Type B pancreatic cell (in vitro differentiated cells): ENCODE data around the gene RASAL2. TPM values are rescaled to one million over a fixed set of nuclear protein-coding genes. Genes with fewer than 3 reads are reported as not detected.
A peak's percentile ranks its signal among the peaks of the same experiment; 100 is the strongest.

ENCODE experiments used
- DNase-seq: peaks from one replicate; pipeline ENCODE4 v3.0.0; 2021; ENCODE audit warnings: mixed read lengths; ENCODE audit not compliant: unreplicated experiment; ENCODE audit errors: extremely low spot score
- H3K27ac Mint-ChIP-seq: 2 replicates; pipeline ENCODE4 v1.8.0; 2021; ENCODE audit warnings: mild to moderate bottlenecking, mixed read lengths
- H3K27me3 Mint-ChIP-seq: 2 replicates; pipeline ENCODE4 v1.8.0; 2021; ENCODE audit warnings: mixed read lengths
- H3K36me3 Mint-ChIP-seq: 2 replicates; pipeline ENCODE4 v1.8.0; 2021; ENCODE audit warnings: mixed read lengths
- H3K4me1 Mint-ChIP-seq: one replicate; pipeline ENCODE4 v1.8.0; 2021; ENCODE audit warnings: mixed read lengths; ENCODE audit not compliant: unreplicated experiment
- H3K4me3 Mint-ChIP-seq: 2 replicates; pipeline ENCODE4 v1.8.0; 2021; ENCODE audit warnings: mild to moderate bottlenecking, mixed read lengths
- H3K9me3 Mint-ChIP-seq: 2 replicates; pipeline ENCODE4 v1.8.0; 2021; ENCODE audit warnings: mixed read lengths
- CTCF ChIP-seq: fragments of 200-600 bp; sonication (generic); conservative IDR thresholded peaks from 2 replicates; pipeline ENCODE4 v1.5.0; 2021; ENCODE audit warnings: antibody characterized with exemption, mild to moderate bottlenecking
- total RNA-seq: library from RNA; stranded (reverse); gene quantifications from 2 replicates; pipeline ENCODE4 v1.2.1, GENCODE V29; 2021; ENCODE audit warnings: low replicate concordance

The RASAL2 gene
- total RNA-seq, 1 donor from 2014 or later, result 21.8 TPM

- Mint-ChIP-seq H3K27ac (no peak overlapping the region), H3K4me3 (no peak overlapping the region), H3K9me3 (no peaks in the 10 kb centered on the region), H3K4me1 (peaks cover 14% of the 10 kb centered on the region), H3K36me3 (peaks cover 19% of the 10 kb centered on the region), H3K27me3 (no peaks in the 10 kb centered on the region)
- no peak for TF ChIP-seq CTCF
- DNase-seq, result no peak
Measured at GRCh38 chr1:178291166-178291565, 197.3 kb downstream of the RASAL2 start.

GRCh38 chr1:178294654-178295053 is 200.8 kb downstream of the RASAL2 start:
- no peaks in the 10 kb centered on the region for H3K27me3 Mint-ChIP-seq
- H3K4me1 Mint-ChIP-seq, result peaks cover 14% of the 10 kb centered on the region
- H3K27ac Mint-ChIP-seq, result peak overlapping the region; percentile 87
- TF ChIP-seq CTCF, result peak; percentile 58
- H3K4me3 Mint-ChIP-seq, result peak overlapping the region; percentile 48
- no peak for DNase-seq
- H3K36me3 Mint-ChIP-seq, result peaks cover 6% of the 10 kb centered on the region
- H3K9me3 Mint-ChIP-seq, result no peaks in the 10 kb centered on the region

GRCh38 chr1:178300352-178300699 is 206.4 kb downstream of the RASAL2 start:
- H3K36me3 Mint-ChIP-seq, result peaks cover 6% of the 10 kb centered on the region
- no peaks in the 10 kb centered on the region for H3K9me3 Mint-ChIP-seq
- peak overlapping the region; percentile 88 for H3K27ac Mint-ChIP-seq
- TF ChIP-seq CTCF, result no peak
- no peak for DNase-seq
- H3K4me3 Mint-ChIP-seq, result peak overlapping the region; percentile 74
- H3K27me3 Mint-ChIP-seq, result no peaks in the 10 kb centered on the region
- H3K4me1 Mint-ChIP-seq, result peaks cover 8% of the 10 kb centered on the region

GRCh38 chr1:178301141-178301540 is 207.2 kb downstream of the RASAL2 start:
- H3K27ac Mint-ChIP-seq, result peak overlapping the region; percentile 88
- no peak overlapping the region for H3K4me3 Mint-ChIP-seq
- no peaks in the 10 kb centered on the region for H3K27me3 Mint-ChIP-seq
- H3K9me3 Mint-ChIP-seq, result peaks cover 5% of the 10 kb centered on the region
- peaks cover 8% of the 10 kb centered on the region for H3K4me1 Mint-ChIP-seq
- DNase-seq, result no peak
- TF ChIP-seq CTCF, result no peak
- H3K36me3 Mint-ChIP-seq, result peaks cover 6% of the 10 kb centered on the region

GRCh38 chr1:178307264-178307663 is 213.4 kb downstream of the RASAL2 start:
- H3K27ac Mint-ChIP-seq, result no peak overlapping the region
- no peaks in the 10 kb centered on the region for H3K27me3 Mint-ChIP-seq
- H3K4me1 Mint-ChIP-seq, result peaks cover 6% of the 10 kb centered on the region
- TF ChIP-seq CTCF, result no peak
- no peaks in the 10 kb centered on the region for H3K36me3 Mint-ChIP-seq
- peaks cover 5% of the 10 kb centered on the region for H3K9me3 Mint-ChIP-seq
- no peak for DNase-seq
- H3K4me3 Mint-ChIP-seq, result no peak overlapping the region

- H3K36me3 Mint-ChIP-seq, result no peaks in the 10 kb centered on the region
- peaks cover 5% of the 10 kb centered on the region for H3K9me3 Mint-ChIP-seq
- no peaks in the 10 kb centered on the region for H3K27me3 Mint-ChIP-seq
- peaks cover 6% of the 10 kb centered on the region for H3K4me1 Mint-ChIP-seq
- no peak for DNase-seq
- TF ChIP-seq CTCF, result no peak
- H3K27ac Mint-ChIP-seq, result no peak overlapping the region
- H3K4me3 Mint-ChIP-seq, result no peak overlapping the region
Measured at GRCh38 chr1:178308438-178308837, 214.5 kb downstream of the RASAL2 start.
